Mesenchymal stem cell (in vitro differentiated cells and primary cell): ENCODE data around the gene TADA1.

Experiments used
- DNase-seq: peaks from one replicate; pipeline ENCODE4 v3.0.0-alpha.2; 2013
- H2AFZ ChIP-seq: one replicate; pipeline ENCODE4 v1.6.1; 2013; ENCODE audit warnings: low read depth, mild to moderate bottlenecking, control low read depth, inconsistent platforms, low read length, moderate library complexity
- H2AK5ac ChIP-seq: 2 replicates; pipeline ENCODE4 v1.6.1; 2013; ENCODE audit warnings: low read length, moderate library complexity, mild to moderate bottlenecking, inconsistent platforms; ENCODE audit not compliant: severe bottlenecking
- H2BK120ac ChIP-seq: one replicate; pipeline ENCODE4 v1.6.1; 2013; ENCODE audit warnings: low read depth, mild to moderate bottlenecking, inconsistent platforms, low read length, moderate library complexity
- H2BK12ac ChIP-seq, 2 experiments: one replicate each; pipeline ENCODE4 v1.6.1; 2013; ENCODE audit warnings: inconsistent platforms in 2 of 2, low read length in 2 of 2, mild to moderate bottlenecking in 2 of 2, moderate library complexity in 2 of 2, control low read depth in 1 of 2
- H2BK15ac ChIP-seq: one replicate; pipeline ENCODE4 v1.6.1; 2013; ENCODE audit warnings: mild to moderate bottlenecking, low read depth, inconsistent platforms; ENCODE audit not compliant: poor library complexity, severe bottlenecking
- H2BK5ac ChIP-seq: 2 replicates; pipeline ENCODE4 v1.6.1; 2013; ENCODE audit warnings: low read depth, mild to moderate bottlenecking, low read length, control low read depth, inconsistent platforms; ENCODE audit not compliant: poor library complexity, severe bottlenecking
- H3K14ac ChIP-seq, 2 experiments: one replicate each; pipeline ENCODE4 v1.6.1; 2013; ENCODE audit warnings: inconsistent platforms in 2 of 2, low read length in 2 of 2, control low read depth in 1 of 2, mild to moderate bottlenecking in 1 of 2, moderate library complexity in 1 of 2
- H3K18ac ChIP-seq, 2 experiments: one replicate each; pipeline ENCODE4 v1.6.1; 2013; ENCODE audit warnings: inconsistent platforms in 2 of 2, low read length in 2 of 2, control low read depth in 1 of 2, low read depth in 1 of 2, mild to moderate bottlenecking in 1 of 2
- H3K23ac ChIP-seq, 2 experiments: one replicate each; pipeline ENCODE4 v1.6.1; 2013; ENCODE audit warnings: inconsistent platforms in 2 of 2, low read length in 2 of 2, mild to moderate bottlenecking in 2 of 2, moderate library complexity in 2 of 2, control low read depth in 1 of 2
- H3K27ac ChIP-seq: 2 replicates; pipeline ENCODE4 v1.5.1; 2013; ENCODE audit warnings: mild to moderate bottlenecking, moderate library complexity, low read length, control low read depth, inconsistent platforms; ENCODE audit not compliant: poor library complexity, severe bottlenecking
- H3K27me3 ChIP-seq, 2 experiments: 2 replicates each; pipeline versions ENCODE4 v1.6.1 to v1.7.0; 2013; ENCODE audit warnings: low read length in 2 of 2, mild to moderate bottlenecking in 2 of 2, moderate library complexity in 2 of 2, control low read depth in 1 of 2, inconsistent platforms in 1 of 2; ENCODE audit not compliant: control insufficient read depth in 1 of 2, insufficient read depth in 1 of 2
- H3K36me3 ChIP-seq, 2 experiments: 2 replicates each; pipeline versions ENCODE4 v1.6.1 to v1.7.0; 2013; ENCODE audit warnings: low read length in 2 of 2, control low read depth in 1 of 2, inconsistent platforms in 1 of 2, low read depth in 1 of 2, mild to moderate bottlenecking in 1 of 2; ENCODE audit not compliant: insufficient read depth in 2 of 2, control insufficient read depth in 1 of 2
- H3K4ac ChIP-seq, 2 experiments: one replicate each; pipeline ENCODE4 v1.6.1; 2013; ENCODE audit warnings: inconsistent platforms in 2 of 2, low read length in 2 of 2, mild to moderate bottlenecking in 2 of 2, moderate library complexity in 2 of 2, control low read depth in 1 of 2, low read depth in 1 of 2
- H3K4me1 ChIP-seq: 2 replicates; pipeline ENCODE4 v1.6.1; 2013; ENCODE audit warnings: low read depth, low read length, control low read depth; ENCODE audit not compliant: control insufficient read depth, insufficient read depth
- H3K4me2 ChIP-seq: 2 replicates; pipeline ENCODE4 v1.6.1; 2013; ENCODE audit warnings: low read length, mild to moderate bottlenecking, inconsistent platforms; ENCODE audit not compliant: poor library complexity, severe bottlenecking
- H3K4me3 ChIP-seq, 2 experiments: 2 replicates each; pipeline versions ENCODE4 v1.5.1 to v1.7.0; 2013; ENCODE audit warnings: low read length in 2 of 2, mild to moderate bottlenecking in 2 of 2, control low read depth in 1 of 2, low read depth in 1 of 2; ENCODE audit not compliant: insufficient read depth in 1 of 2
- H3K79me1 ChIP-seq: replicated peaks from 2 replicates; pipeline ENCODE4 v1.6.1; 2013; ENCODE audit warnings: mild to moderate bottlenecking, control low read depth, low read length, inconsistent platforms; ENCODE audit not compliant: poor library complexity, severe bottlenecking
- H3K9ac ChIP-seq: 2 replicates; pipeline ENCODE4 v1.7.0; 2013; ENCODE audit warnings: mild to moderate bottlenecking, low read length, moderate library complexity
- H3K9me3 ChIP-seq: 2 replicates; pipeline ENCODE4 v1.7.0; 2013; ENCODE audit warnings: mild to moderate bottlenecking, low read length; ENCODE audit not compliant: control insufficient read depth
- H4K8ac ChIP-seq: one replicate; pipeline ENCODE4 v1.6.1; 2013; ENCODE audit warnings: inconsistent platforms, mild to moderate bottlenecking, low read length, moderate library complexity
- H4K91ac ChIP-seq: one replicate; pipeline ENCODE4 v1.6.1; 2013; ENCODE audit warnings: mild to moderate bottlenecking, low read length, inconsistent platforms
- WGBS: methylation state at CpG from one replicate; pipeline ENCODE4 v1.1.7; 2013; ENCODE audit warnings: mixed read lengths; 5-methylcytosine and 5-hydroxymethylcytosine counted together

Gene TADA1

DNA sequence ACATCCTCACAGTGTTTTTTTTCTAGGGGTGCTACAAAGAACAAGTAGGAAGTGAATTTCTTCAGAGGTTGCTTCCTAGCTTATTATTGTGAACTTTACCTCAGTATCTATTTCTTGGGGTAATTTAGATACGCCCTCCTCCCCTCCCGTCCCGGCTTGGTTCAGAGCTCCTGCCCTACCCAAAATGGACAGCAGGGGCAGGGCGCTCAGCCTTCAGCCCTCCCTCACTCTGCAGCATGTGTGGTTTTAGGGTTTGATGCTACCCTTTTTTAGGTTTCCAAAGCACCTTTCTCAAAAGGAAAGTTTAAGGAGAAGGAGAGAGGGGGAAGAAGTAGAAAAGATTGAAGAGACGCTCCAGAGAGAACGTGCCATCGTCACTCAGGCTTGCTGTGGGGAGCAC lies 53.7 kb downstream of the TADA1 start:
- Histone ChIP-seq H3K9ac (no peak overlapping the region), H3K4me1 (no peaks in the 10 kb centered on the region), H3K27me3 (no peaks in the 10 kb centered on the region), H3K4ac (no peak overlapping the region), H3K79me1 (no peaks in the 10 kb centered on the region), H3K27ac (no peak overlapping the region), H2AK5ac (no peak overlapping the region), H2AFZ (no peak overlapping the region), H4K8ac (no peak overlapping the region), H3K4me3 (no peak overlapping the region), H2BK5ac (no peak overlapping the region), H2BK120ac (no peak overlapping the region), H3K4me2 (no peak overlapping the region), H4K91ac (no peak overlapping the region), H2BK15ac (no peak overlapping the region), H3K36me3 (no peaks in the 10 kb centered on the region), H3K23ac (no peak overlapping the region), H2BK12ac (no peak overlapping the region), H3K18ac (no peak overlapping the region), H3K14ac (no peak overlapping the region), H3K9me3 (peaks cover 8% of the 10 kb centered on the region)
- no peak for DNase-seq
- 83% methylated on average over 3 of the region's 7 CpGs for WGBS

GRCh38 chr1:166819974-166820373 lies 56.1 kb downstream of the TADA1 start:
- no peaks in the 10 kb centered on the region for H3K36me3 ChIP-seq
- H2BK12ac ChIP-seq: no peak overlapping the region
- no peak overlapping the region for H2BK5ac ChIP-seq
- no peaks in the 10 kb centered on the region for H3K27me3 ChIP-seq
- H3K9me3 ChIP-seq: peaks cover 3% of the 10 kb centered on the region
- H4K8ac ChIP-seq: no peak overlapping the region
- no peak overlapping the region for H3K4me2 ChIP-seq
- no peak overlapping the region for H3K4ac ChIP-seq
- no peak overlapping the region for H3K4me3 ChIP-seq
- no peak overlapping the region for H2AFZ ChIP-seq
- 70% methylated on average over 2 of the region's 2 CpGs for WGBS
- no peak overlapping the region for H3K27ac ChIP-seq
- H3K79me1 ChIP-seq: no peaks in the 10 kb centered on the region
- no peak overlapping the region for H2AK5ac ChIP-seq
- no peak overlapping the region for H3K9ac ChIP-seq
- H2BK120ac ChIP-seq: no peak overlapping the region
- no peak overlapping the region for H3K14ac ChIP-seq
- H3K18ac ChIP-seq: no peak overlapping the region
- DNase-seq: no peak
- no peaks in the 10 kb centered on the region for H3K4me1 ChIP-seq
- H3K23ac ChIP-seq: no peak overlapping the region
- no peak overlapping the region for H2BK15ac ChIP-seq
- H4K91ac ChIP-seq: no peak overlapping the region

GRCh38 chr1:166814611-166815010 lies 61.5 kb downstream of the TADA1 start:
- no peaks in the 10 kb centered on the region for H3K36me3 ChIP-seq

DNA sequence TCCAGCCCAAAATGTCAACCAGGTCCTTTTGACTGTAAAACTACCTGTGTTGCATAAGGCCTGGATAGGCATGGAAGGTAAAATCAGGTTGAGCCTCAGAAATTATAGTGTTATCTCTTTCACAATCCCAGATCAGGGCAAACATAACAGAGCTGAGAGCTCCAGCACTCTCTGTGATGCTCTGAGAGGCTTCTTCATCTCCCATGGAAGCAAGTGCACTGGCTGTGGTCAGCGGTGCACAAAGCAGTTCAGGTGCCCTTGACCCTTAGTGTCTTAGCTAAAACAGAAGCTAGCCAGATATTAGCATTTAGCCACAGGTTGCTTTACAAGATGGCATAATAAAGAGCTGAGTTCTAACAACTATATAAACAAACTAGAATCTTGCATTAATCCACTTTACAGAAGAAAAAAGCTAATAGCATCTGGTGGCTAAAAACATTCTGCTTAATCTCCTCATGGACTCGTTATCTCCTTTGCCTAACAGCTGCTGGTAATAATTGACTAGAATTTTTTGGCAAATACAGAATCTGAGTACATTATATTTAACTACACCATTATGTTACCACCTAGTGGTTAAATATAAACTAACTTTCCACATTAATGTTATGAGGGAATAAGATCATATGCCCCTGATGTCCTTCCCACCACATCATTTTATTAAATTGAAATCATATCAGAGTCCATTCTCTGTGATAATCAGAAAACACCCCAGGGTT lies 62.4 kb downstream of the TADA1 start:
- Histone ChIP-seq H2AK5ac (no peak overlapping the region), H3K14ac (no peak overlapping the region), H2AFZ (no peak overlapping the region), H3K4ac (no peak overlapping the region), H3K18ac (no peak overlapping the region), H4K91ac (no peak overlapping the region), H3K79me1 (no peaks in the 10 kb centered on the region), H4K8ac (no peak overlapping the region), H3K4me2 (no peak overlapping the region), H2BK15ac (no peak overlapping the region), H2BK12ac (no peak overlapping the region), H3K36me3 (no peaks in the 10 kb centered on the region), H3K9ac (no peak overlapping the region), H3K9me3 (no peaks in the 10 kb centered on the region), H3K23ac (no peak overlapping the region), H2BK120ac (no peak overlapping the region), H3K27me3 (no peaks in the 10 kb centered on the region), H2BK5ac (no peak overlapping the region), H3K27ac (no peak overlapping the region), H3K4me3 (no peak overlapping the region), H3K4me1 (no peaks in the 10 kb centered on the region)
- DNase-seq: no peak
- WGBS: 56% methylated on average over 1 of the region's 2 CpGs

More at GRCh38 chr1:166814611-166815010, 61.5 kb downstream of the TADA1 start:
- Histone ChIP-seq H3K79me1 (no peaks in the 10 kb centered on the region), H3K9me3 (no peaks in the 10 kb centered on the region), H3K4me3 (no peak overlapping the region), H2BK5ac (no peak overlapping the region), H3K14ac (no peak overlapping the region), H3K4me1 (no peaks in the 10 kb centered on the region), H2AFZ (no peak overlapping the region), H2BK12ac (no peak overlapping the region), H3K27me3 (no peaks in the 10 kb centered on the region), H3K4me2 (no peak overlapping the region), H3K4ac (no peak overlapping the region), H3K18ac (no peak overlapping the region), H2AK5ac (no peak overlapping the region), H3K9ac (no peak overlapping the region), H2BK120ac (no peak overlapping the region), H2BK15ac (no peak overlapping the region), H4K8ac (no peak overlapping the region), H3K27ac (no peak overlapping the region), H4K91ac (no peak overlapping the region), H3K23ac (no peak overlapping the region)
- no CpG with 5 or more reads among the region's 2 CpGs for WGBS
- no peak for DNase-seq
